Gastrocnemius medialis (tissue), 4 donors: ENCODE results near the gene AP3S2. TPM values are rescaled to one million over a fixed set of nuclear protein-coding genes. Genes with fewer than 3 reads are reported as not detected.

Experiments used
- ATAC-seq, 2 donors: fragments of 150-250 bp; one replicate each; pipeline ENCODE4 v1.9.1; 2016
- DNase-seq, 2 donors: peaks; one replicate each; pipeline ENCODE4 v3.0.0-alpha.2; 2019
- H3K27ac ChIP-seq, 4 donors: fragments of 200-600 bp; sonication (generic); 1 replicate in 1 of 4; 2 replicates in 3 of 4; pipeline ENCODE4 v1.5.1; 2016 to 2018; ENCODE audit warnings: mild to moderate bottlenecking in 2 of 4, moderate library complexity in 1 of 4
- H3K27me3 ChIP-seq, 3 donors: fragments of 200-600 bp; sonication (generic) in 2 of 3; 1 replicate in 1 of 3; 2 replicates in 2 of 3; pipeline versions ENCODE4 v1.5.1 to v1.6.0; 2016 to 2019; ENCODE audit warnings: mild to moderate bottlenecking in 1 of 3, moderate library complexity in 1 of 3
- H3K36me3 ChIP-seq, 2 donors: fragments of 200-600 bp; sonication (generic) in 1 of 2; one replicate each; pipeline ENCODE4 v1.5.1; 2017 to 2018
- H3K4me1 ChIP-seq, 2 donors: fragments of 200-600 bp; sonication (generic) in 1 of 2; one replicate each; pipeline ENCODE4 v1.5.1; 2016 to 2017; ENCODE audit warnings: mild to moderate bottlenecking in 2 of 2
- H3K4me3 ChIP-seq, 4 donors: fragments of 200-600 bp; sonication (generic) in 3 of 4; 1 replicate in 1 of 4; 2 replicates in 3 of 4; pipeline ENCODE4 v1.5.1; 2016 to 2019; ENCODE audit warnings: mild to moderate bottlenecking in 2 of 4
- H3K9me3 ChIP-seq, 3 donors: fragments of 200-600 bp; sonication (generic) in 2 of 3; 1 replicate in 1 of 3; 2 replicates in 2 of 3; pipeline ENCODE4 v1.5.1; 2016 to 2019
- POLR2A ChIP-seq, 2 donors: fragments of 450-650 bp; IDR thresholded peaks; one replicate each; pipeline ENCODE4 v1.6.1; 2017; ENCODE audit warnings: antibody characterized with exemption in 2 of 2, mild to moderate bottlenecking in 2 of 2, moderate library complexity in 2 of 2
- in situ Hi-C, 4 donors: fragments of 200-750 bp; cut with MboI; loops; one replicate each; pipeline versions ENCODE4 v1.15.0 to v1.8.0; 2017; ENCODE audit warnings: low sequenced_read_pairs in 4 of 4
- intact Hi-C: fragments of 100-400 bp; cut with DNase I; formaldehyde crosslinking; loops from one replicate; pipeline ENCODE4 v1.15.1; 2023; ENCODE audit warnings: low total_unique reads
- total RNA-seq, 4 donors: library from RNA; depleted of rRNA; stranded (reverse); fragments of >200 nt; gene quantifications; one replicate each; pipeline versions ENCODE4 v1.1.0 to v1.2.3, GENCODE V29; 2016
- TF ChIP-seq, protein P1 (sequence below), 5 experiments: fragments of 450-650 bp in 3 of 5; fragments of 200-600 bp in 2 of 5; sonication (generic) in 2 of 5; IDR thresholded peaks in 4 of 5; conservative IDR thresholded peaks in 1 of 5; 1 replicate in 4 of 5; 2 replicates in 1 of 5; pipeline ENCODE4 v1.5.1; 2016 to 2019; ENCODE audit warnings: antibody characterized with exemption in 5 of 5, mild to moderate bottlenecking in 3 of 5, moderate library complexity in 3 of 5

AP3S2 gene
- total RNA-seq, 4 donors from 2014 or later, result 48.4 to 82.6 (median 71.3) TPM

DNA sequence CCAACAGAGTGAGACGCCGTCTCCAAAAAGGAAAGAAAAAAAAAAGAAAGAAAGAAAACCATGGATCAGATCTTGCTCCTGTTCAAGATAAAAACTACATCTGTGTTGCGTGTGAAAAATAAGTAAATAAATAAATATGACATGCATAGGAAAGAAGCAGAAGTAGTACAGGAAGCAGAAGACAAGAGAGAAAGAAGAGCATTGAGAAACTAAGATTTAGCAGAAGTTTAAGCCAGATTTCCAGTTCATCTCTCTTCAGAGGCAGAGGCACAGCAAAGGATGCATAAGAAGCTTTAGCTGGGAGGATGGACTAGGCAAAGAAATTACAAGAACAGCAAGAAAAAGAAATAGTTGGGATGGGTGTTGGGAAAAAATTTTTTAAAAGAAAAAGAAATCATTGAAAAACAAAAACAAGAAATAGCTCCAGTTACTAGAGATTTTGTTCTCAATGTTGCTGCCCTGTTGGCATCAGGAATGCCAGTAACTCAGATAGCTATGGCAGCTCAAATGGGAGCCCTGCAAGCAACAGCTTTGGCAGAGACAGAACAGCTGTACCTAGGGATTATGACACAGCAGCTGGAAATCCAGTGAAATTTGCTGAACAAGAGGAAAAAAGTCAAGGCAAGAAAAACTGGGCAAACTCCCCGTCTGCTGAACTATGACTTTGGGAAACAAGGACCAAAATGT lies 17.3 kb downstream of the AP3S2 start:
- Histone ChIP-seq H3K36me3 (peaks cover 0 to 46% of the 10 kb centered on the region in 2 donors), H3K4me1 (peaks cover 0 to 3% of the 10 kb centered on the region in 2 donors), H3K27me3 (no peaks in the 10 kb centered on the region), H3K27ac (no peak overlapping the region), H3K9me3 (no peaks in the 10 kb centered on the region), H3K4me3 (no peak overlapping the region)
- DNase-seq (no peak), ATAC-seq (no peak)
- TF ChIP-seq, protein P1, sequence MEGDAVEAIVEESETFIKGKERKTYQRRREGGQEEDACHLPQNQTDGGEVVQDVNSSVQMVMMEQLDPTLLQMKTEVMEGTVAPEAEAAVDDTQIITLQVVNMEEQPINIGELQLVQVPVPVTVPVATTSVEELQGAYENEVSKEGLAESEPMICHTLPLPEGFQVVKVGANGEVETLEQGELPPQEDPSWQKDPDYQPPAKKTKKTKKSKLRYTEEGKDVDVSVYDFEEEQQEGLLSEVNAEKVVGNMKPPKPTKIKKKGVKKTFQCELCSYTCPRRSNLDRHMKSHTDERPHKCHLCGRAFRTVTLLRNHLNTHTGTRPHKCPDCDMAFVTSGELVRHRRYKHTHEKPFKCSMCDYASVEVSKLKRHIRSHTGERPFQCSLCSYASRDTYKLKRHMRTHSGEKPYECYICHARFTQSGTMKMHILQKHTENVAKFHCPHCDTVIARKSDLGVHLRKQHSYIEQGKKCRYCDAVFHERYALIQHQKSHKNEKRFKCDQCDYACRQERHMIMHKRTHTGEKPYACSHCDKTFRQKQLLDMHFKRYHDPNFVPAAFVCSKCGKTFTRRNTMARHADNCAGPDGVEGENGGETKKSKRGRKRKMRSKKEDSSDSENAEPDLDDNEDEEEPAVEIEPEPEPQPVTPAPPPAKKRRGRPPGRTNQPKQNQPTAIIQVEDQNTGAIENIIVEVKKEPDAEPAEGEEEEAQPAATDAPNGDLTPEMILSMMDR (IDR thresholded peaks at IDR 0.05 in 4 of 5, conservative IDR thresholded peaks at IDR 0.05 in 1 of 5), result no peak
- TF ChIP-seq POLR2A (IDR thresholded peaks at IDR 0.05), result no peak
- in situ Hi-C loops (loop anchor here in 2 of 4 donors (5.0 kb wide), 2 partner anchors 114 to 119 kb away; no protein-coding TSS in a partner anchor), intact Hi-C loops (no loop called here)

DNA sequence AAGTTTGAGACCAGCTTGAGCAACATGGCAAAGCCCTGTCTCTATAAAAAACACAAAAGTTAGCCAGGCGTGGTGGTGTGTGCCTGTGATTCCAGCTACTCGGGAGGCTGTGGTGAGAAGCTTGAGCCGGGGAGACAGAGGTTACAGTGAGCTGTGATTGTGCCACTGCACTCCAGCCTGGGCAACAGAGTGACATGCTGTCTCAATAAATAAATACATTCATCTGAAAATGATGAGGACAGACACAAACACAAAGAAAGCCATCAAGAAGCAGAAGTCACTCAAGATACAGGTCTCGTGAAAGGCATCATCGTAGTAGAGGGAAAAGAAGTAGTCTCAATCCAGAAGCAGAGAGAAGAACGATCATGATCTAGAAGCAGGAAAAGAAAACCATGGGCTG lies 18.1 kb downstream of the AP3S2 start:
- intact Hi-C loops, result loop anchor here (1.0 kb wide), 1 partner anchor 115 kb away; no protein-coding TSS in a partner anchor
- H3K36me3 ChIP-seq, result peaks cover 0 to 46% of the 10 kb centered on the region in 2 donors
- ATAC-seq (no peak), DNase-seq (no peak)
- no peaks in the 10 kb centered on the region for H3K9me3 ChIP-seq
- peaks cover 3 to 4% of the 10 kb centered on the region in 2 donors for H3K4me1 ChIP-seq
- TF ChIP-seq POLR2A (IDR thresholded peaks at IDR 0.05), result no peak
- TF ChIP-seq, protein P1 (IDR thresholded peaks at IDR 0.05 in 4 of 5, conservative IDR thresholded peaks at IDR 0.05 in 1 of 5), result no peak
- in situ Hi-C loops, result loop anchor here in 2 of 4 donors (5.0 kb wide), 2 partner anchors 113 to 118 kb away; no protein-coding TSS in a partner anchor
- no peak overlapping the region for H3K4me3 ChIP-seq
- no peak overlapping the region for H3K27ac ChIP-seq
- no peaks in the 10 kb centered on the region for H3K27me3 ChIP-seq

DNA sequence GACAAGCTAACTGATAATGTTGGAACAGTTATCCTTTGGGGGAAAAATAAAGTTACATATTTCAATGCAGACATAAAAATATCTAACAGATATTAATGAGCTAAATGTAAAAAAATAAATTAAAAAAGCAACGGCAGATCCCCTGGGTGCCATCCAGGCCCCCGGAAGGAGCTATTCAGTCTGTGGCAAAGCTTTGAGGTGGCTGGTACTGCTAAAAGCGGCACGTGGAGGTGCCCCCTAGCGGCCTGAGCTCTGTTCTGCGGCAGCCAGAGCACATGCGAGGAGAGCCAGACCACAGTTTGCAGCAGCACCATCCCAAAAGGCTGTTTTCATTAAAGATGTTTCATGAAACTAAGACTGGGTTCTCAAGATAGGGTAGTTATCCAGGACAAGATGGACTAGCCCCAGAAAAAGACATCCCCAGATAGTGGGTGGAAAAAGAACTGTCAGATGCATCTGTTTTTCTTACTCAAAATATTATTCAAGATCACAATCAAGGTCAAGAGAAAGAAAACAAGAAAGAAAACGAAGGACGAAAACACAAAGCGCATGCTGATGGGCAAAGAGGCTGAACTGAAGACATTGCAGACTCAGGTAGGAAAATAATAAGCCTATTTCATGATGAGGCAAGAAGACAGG lies 18.7 kb downstream of the AP3S2 start:
- Histone ChIP-seq H3K4me1 (peaks cover 3 to 6% of the 10 kb centered on the region in 2 donors), H3K4me3 (no peak overlapping the region), H3K27me3 (no peaks in the 10 kb centered on the region), H3K27ac (no peak overlapping the region), H3K9me3 (no peaks in the 10 kb centered on the region), H3K36me3 (peaks cover 0 to 46% of the 10 kb centered on the region in 2 donors)
- peak; percentile 56 to 75 for DNase-seq
- in situ Hi-C loops, result loop anchor here (5.0 kb wide), 2 partner anchors 113 to 118 kb away; no protein-coding TSS in a partner anchor
- ATAC-seq, result peak; percentile 79 to 92
- intact Hi-C loops, result loop anchor here (1.0 kb wide), 1 partner anchor 115 kb away; no protein-coding TSS in a partner anchor
- no peak for TF ChIP-seq POLR2A (IDR thresholded peaks at IDR 0.05)
- TF ChIP-seq, protein P1 (IDR thresholded peaks at IDR 0.05 in 4 of 5, conservative IDR thresholded peaks at IDR 0.05 in 1 of 5), result peak; percentile 85 to 93 (median 88)

DNA sequence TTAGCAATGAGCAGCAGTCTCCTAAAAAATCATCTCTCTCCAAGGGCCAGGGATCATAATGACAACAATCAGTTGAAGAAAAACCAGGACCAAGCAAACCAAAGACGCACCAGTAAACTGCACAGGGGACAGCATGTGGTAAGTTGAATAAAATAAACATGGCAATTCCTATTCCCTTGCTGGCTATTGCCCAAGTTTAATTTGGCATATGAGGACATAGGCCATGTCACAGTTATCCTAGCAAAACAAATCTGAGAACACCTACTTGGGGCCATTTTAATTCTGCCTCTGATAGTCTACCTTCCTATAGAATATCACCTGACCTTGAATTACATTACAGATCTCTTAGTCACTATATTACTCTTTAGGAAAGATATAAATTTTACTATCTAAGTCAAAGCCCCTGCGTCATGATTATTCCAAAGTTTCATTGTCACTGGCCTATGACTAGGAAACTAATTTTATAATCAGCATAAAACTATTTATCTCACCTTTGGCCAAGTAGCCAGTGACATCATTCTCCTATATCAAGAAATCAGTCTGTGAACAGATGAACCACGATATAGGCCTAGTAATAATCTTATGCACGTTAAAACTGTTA lies 23.0 kb downstream of the AP3S2 start:
- no peak for ATAC-seq
- Histone ChIP-seq H3K9me3 (no peaks in the 10 kb centered on the region), H3K27me3 (no peaks in the 10 kb centered on the region), H3K36me3 (peaks cover 0 to 24% of the 10 kb centered on the region in 2 donors), H3K4me1 (peaks cover 6 to 8% of the 10 kb centered on the region in 2 donors), H3K4me3 (no peak overlapping the region), H3K27ac (no peak overlapping the region)
- intact Hi-C loops (no loop called here), in situ Hi-C loops (loop anchor here in 2 of 4 donors (5.0 kb wide), 1 partner anchor 108 kb away; no protein-coding TSS in a partner anchor)
- TF ChIP-seq POLR2A (IDR thresholded peaks at IDR 0.05), result no peak
- TF ChIP-seq, protein P1 (IDR thresholded peaks at IDR 0.05 in 4 of 5, conservative IDR thresholded peaks at IDR 0.05 in 1 of 5), result no peak
- no peak for DNase-seq
